Measurements from ENCODE around the gene CD164L2.

Gene CD164L2

GRCh38 chr1:27372808-27373690, 10.1 kb downstream of the CD164L2 start:
- TF ChIP-seq POLR2AphosphoS5 (IDR thresholded peaks at IDR 0.05; ENCODE audit: borderline replicate concordance, low read depth, low read length) (no peak), FOXP2 (optimal IDR thresholded peaks at IDR 0.05; ENCODE audit: control extremely low read depth, extremely low read length, insufficient read depth) (no peak), EZH2 (IDR thresholded peaks at IDR 0.05) (no peak)
- Histone ChIP-seq H3K27ac (no peak overlapping the region), H3K4me3 (no peak overlapping the region), H3K9me3 (ENCODE audit: low read depth, low read length) (no peaks in the 10 kb centered on the region), H3K36me3 (ENCODE audit: insufficient read depth, low read length) (no peaks in the 10 kb centered on the region), H3K9ac (ENCODE audit: insufficient read length) (no peak overlapping the region)
- DNase-seq (ENCODE audit: low read depth, low spot score) = no peak

- TF ChIP-seq POLR2AphosphoS5 (IDR thresholded peaks at IDR 0.05; ENCODE audit: borderline replicate concordance, low read depth, low read length) = no peak
- TF ChIP-seq EZH2 (IDR thresholded peaks at IDR 0.05) = no peak
- TF ChIP-seq FOXP2 (optimal IDR thresholded peaks at IDR 0.05; ENCODE audit: control extremely low read depth, extremely low read length, insufficient read depth) = no peak
- Histone ChIP-seq H3K9ac (ENCODE audit: insufficient read length) (no peak overlapping the region), H3K27ac (no peak overlapping the region), H3K4me3 (no peak overlapping the region), H3K36me3 (ENCODE audit: insufficient read depth, low read length) (no peaks in the 10 kb centered on the region), H3K9me3 (ENCODE audit: low read depth, low read length) (no peaks in the 10 kb centered on the region)
- no peak for DNase-seq (ENCODE audit: low read depth, low spot score)
Observed at GRCh38 chr1:27372022-27372807, 10.9 kb downstream of the CD164L2 start.

GRCh38 chr1:27368869-27369582, 14.1 kb downstream of the CD164L2 start:
- Histone ChIP-seq H3K9ac (ENCODE audit: insufficient read length) (no peak overlapping the region), H3K4me3 (no peak overlapping the region), H3K9me3 (ENCODE audit: low read depth, low read length) (no peaks in the 10 kb centered on the region), H3K36me3 (ENCODE audit: insufficient read depth, low read length) (no peaks in the 10 kb centered on the region), H3K27ac (no peak overlapping the region)
- no peak for TF ChIP-seq POLR2AphosphoS5 (IDR thresholded peaks at IDR 0.05; ENCODE audit: borderline replicate concordance, low read depth, low read length)
- no peak for TF ChIP-seq FOXP2 (optimal IDR thresholded peaks at IDR 0.05; ENCODE audit: control extremely low read depth, extremely low read length, insufficient read depth)
- no peak for TF ChIP-seq EZH2 (IDR thresholded peaks at IDR 0.05)
- no peak for DNase-seq (ENCODE audit: low read depth, low spot score)

- Histone ChIP-seq H3K9ac (ENCODE audit: insufficient read length) (no peak overlapping the region), H3K4me3 (peak overlapping the region; percentile 97)
Observed at GRCh38 chr1:27367160-27367650, 15.9 kb downstream of the CD164L2 start.

GRCh38 chr1:27366411-27367159, 16.5 kb downstream of the CD164L2 start, which contains the start of gene MAP3K6:
Gene MAP3K6, minus strand, starts transcription at chr1:27366961. Its CDS starts 364 bp downstream, at chr1:27366597.
- Histone ChIP-seq H3K9ac (ENCODE audit: insufficient read length) (peak within 1 kb of the TSS; percentile 71), H3K27ac (peak within 1 kb of the TSS; percentile 81), H3K36me3 (ENCODE audit: insufficient read depth, low read length) (no peaks in the 10 kb centered on the region), H3K4me3 (peak within 1 kb of the TSS; percentile 97), H3K9me3 (ENCODE audit: low read depth, low read length) (no peaks in the 10 kb centered on the region)
- DNase-seq (ENCODE audit: low read depth, low spot score) = no peak
- TF ChIP-seq FOXP2 (optimal IDR thresholded peaks at IDR 0.05; ENCODE audit: control extremely low read depth, extremely low read length, insufficient read depth) (no peak), EZH2 (IDR thresholded peaks at IDR 0.05) (no peak), POLR2AphosphoS5 (IDR thresholded peaks at IDR 0.05; ENCODE audit: borderline replicate concordance, low read depth, low read length) (no peak; the same call in none of the 2 replicates)

More at GRCh38 chr1:27367160-27367650, 15.9 kb downstream of the CD164L2 start:
- Histone ChIP-seq H3K36me3 (ENCODE audit: insufficient read depth, low read length) (no peaks in the 10 kb centered on the region), H3K27ac (peak overlapping the region; percentile 73), H3K9me3 (ENCODE audit: low read depth, low read length) (no peaks in the 10 kb centered on the region)
- DNase-seq (ENCODE audit: low read depth, low spot score) = no peak
- no peak for TF ChIP-seq FOXP2 (optimal IDR thresholded peaks at IDR 0.05; ENCODE audit: control extremely low read depth, extremely low read length, insufficient read depth)
- TF ChIP-seq POLR2AphosphoS5 (IDR thresholded peaks at IDR 0.05; ENCODE audit: borderline replicate concordance, low read depth, low read length) = no peak

GRCh38 chr1:27366113-27366410, 17.1 kb downstream of the CD164L2 start:
- peak overlapping the region; percentile 65 for H3K9ac ChIP-seq (ENCODE audit: insufficient read length)
- H3K27ac ChIP-seq = peak overlapping the region; percentile 81; the same call in 1 of the 2 replicates
- no peak for DNase-seq (ENCODE audit: low read depth, low spot score)
- no peak for TF ChIP-seq FOXP2 (optimal IDR thresholded peaks at IDR 0.05; ENCODE audit: control extremely low read depth, extremely low read length, insufficient read depth)
- TF ChIP-seq POLR2AphosphoS5 (IDR thresholded peaks at IDR 0.05; ENCODE audit: borderline replicate concordance, low read depth, low read length) = no peak
- no peak for TF ChIP-seq EZH2 (IDR thresholded peaks at IDR 0.05)
- no peaks in the 10 kb centered on the region for H3K36me3 ChIP-seq (ENCODE audit: insufficient read depth, low read length)
- peak overlapping the region; percentile 97 for H3K4me3 ChIP-seq
- no peaks in the 10 kb centered on the region for H3K9me3 ChIP-seq (ENCODE audit: low read depth, low read length)

GRCh38 chr1:27365372-27366112, 17.6 kb downstream of the CD164L2 start:
- Histone ChIP-seq H3K9me3 (ENCODE audit: low read depth, low read length) (no peaks in the 10 kb centered on the region), H3K9ac (ENCODE audit: insufficient read length) (peak overlapping the region; percentile 65), H3K36me3 (ENCODE audit: insufficient read depth, low read length) (no peaks in the 10 kb centered on the region), H3K4me3 (peak overlapping the region; percentile 97), H3K27ac (peak overlapping the region; percentile 81)
- DNase-seq (ENCODE audit: low read depth, low spot score) = peak; percentile 32
- peak; percentile 56; the same call in 1 of the 2 replicates for TF ChIP-seq POLR2AphosphoS5 (IDR thresholded peaks at IDR 0.05; ENCODE audit: borderline replicate concordance, low read depth, low read length)
- no peak for TF ChIP-seq EZH2 (IDR thresholded peaks at IDR 0.05)
